PC-9 (cell line): ENCODE results near the gene CRYL1.

Source experiments
- EZH2 ChIP-seq: fragments of 200-600 bp; sonication (generic); IDR thresholded peaks from 2 replicates; pipeline ENCODE4 v1.8.0; 2017; ENCODE audit warnings: antibody characterized with exemption, low read depth
- TF ChIP-seq, protein P1 (sequence below): fragments of 200-600 bp; sonication (generic); conservative IDR thresholded peaks from 2 replicates; pipeline ENCODE4 v1.6.1; 2017; ENCODE audit warnings: mixed run types, antibody characterized with exemption, mild to moderate bottlenecking, moderate library complexity

DNA sequence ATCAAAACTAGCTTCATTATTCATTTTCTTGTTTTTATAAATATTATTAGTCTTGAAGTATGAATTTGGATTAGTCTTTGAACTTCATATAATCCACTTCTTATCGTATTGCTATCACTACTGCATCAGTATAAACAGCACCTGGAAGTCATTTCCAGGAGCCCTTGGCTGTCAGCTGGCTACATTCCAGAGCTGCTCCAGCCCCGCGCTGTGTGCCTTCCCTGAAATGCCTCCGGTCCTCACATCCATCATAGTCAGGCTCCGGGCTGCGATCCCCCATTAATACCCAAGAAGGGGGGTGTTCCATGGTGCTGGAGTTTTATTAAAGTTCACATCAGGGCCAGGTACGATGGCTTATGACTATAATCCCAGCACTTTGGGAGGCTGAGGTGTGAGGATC, 169.2 kb downstream of the CRYL1 start:
- TF ChIP-seq, protein P1, sequence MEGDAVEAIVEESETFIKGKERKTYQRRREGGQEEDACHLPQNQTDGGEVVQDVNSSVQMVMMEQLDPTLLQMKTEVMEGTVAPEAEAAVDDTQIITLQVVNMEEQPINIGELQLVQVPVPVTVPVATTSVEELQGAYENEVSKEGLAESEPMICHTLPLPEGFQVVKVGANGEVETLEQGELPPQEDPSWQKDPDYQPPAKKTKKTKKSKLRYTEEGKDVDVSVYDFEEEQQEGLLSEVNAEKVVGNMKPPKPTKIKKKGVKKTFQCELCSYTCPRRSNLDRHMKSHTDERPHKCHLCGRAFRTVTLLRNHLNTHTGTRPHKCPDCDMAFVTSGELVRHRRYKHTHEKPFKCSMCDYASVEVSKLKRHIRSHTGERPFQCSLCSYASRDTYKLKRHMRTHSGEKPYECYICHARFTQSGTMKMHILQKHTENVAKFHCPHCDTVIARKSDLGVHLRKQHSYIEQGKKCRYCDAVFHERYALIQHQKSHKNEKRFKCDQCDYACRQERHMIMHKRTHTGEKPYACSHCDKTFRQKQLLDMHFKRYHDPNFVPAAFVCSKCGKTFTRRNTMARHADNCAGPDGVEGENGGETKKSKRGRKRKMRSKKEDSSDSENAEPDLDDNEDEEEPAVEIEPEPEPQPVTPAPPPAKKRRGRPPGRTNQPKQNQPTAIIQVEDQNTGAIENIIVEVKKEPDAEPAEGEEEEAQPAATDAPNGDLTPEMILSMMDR, result no peak
- no peak for TF ChIP-seq EZH2
